Embryonic facial prominence (tissue), 1 donor: ENCODE results near the gene CLTB.

ENCODE experiments used
- DNase-seq: peaks from one replicate; pipeline ENCODE4 v3.0.0-alpha.2; 2016; ENCODE audit errors: extremely low spot score

CLTB gene

GRCh38 chr5:176405656-176406435 lies 10.5 kb downstream of the CLTB start:
- no peak for DNase-seq

- no peak for DNase-seq
Measured at GRCh38 chr5:176401281-176402205, 14.8 kb downstream of the CLTB start.

GRCh38 chr5:176400382-176401156 lies 15.8 kb downstream of the CLTB start:
- DNase-seq, result no peak

- DNase-seq, result no peak
Measured at GRCh38 chr5:176397736-176398420, 18.5 kb downstream of the CLTB start.

- DNase-seq, result no peak
Measured at GRCh38 chr5:176396330-176396729, 20.0 kb downstream of the CLTB start.

GRCh38 chr5:176394881-176395675 lies 21.3 kb downstream of the CLTB start:
- DNase-seq, result no peak

- no peak for DNase-seq
Measured at GRCh38 chr5:176394096-176394495, 22.2 kb downstream of the CLTB start.

- no peak for DNase-seq
Measured at GRCh38 chr5:176392526-176392925, 23.8 kb downstream of the CLTB start.

GRCh38 chr5:176391999-176392398 lies 24.3 kb downstream of the CLTB start:
- DNase-seq, result no peak

- no peak for DNase-seq
Measured at GRCh38 chr5:176391479-176391878, 24.9 kb downstream of the CLTB start.

GRCh38 chr5:176389135-176390123 lies 26.9 kb downstream of the CLTB start:
- no peak for DNase-seq

- DNase-seq, result peak; percentile 100
Measured at GRCh38 chr5:176388444-176389134, 27.8 kb downstream of the CLTB start, which contains the start of the genes HIGD2A and NOP16. Gene HIGD2A (plus strand): TSS chr5:176388751. CDS start chr5:176388820, 69 bp downstream. Gene NOP16 (minus strand): TSS chr5:176388598. CDS start chr5:176388539, 59 bp downstream.

- DNase-seq, result no peak
Measured at GRCh38 chr5:176388003-176388443, 28.3 kb downstream of the CLTB start.

- no peak for DNase-seq
Measured at GRCh38 chr5:176387384-176387925, 28.9 kb downstream of the CLTB start.

GRCh38 chr5:176386491-176386890 lies 29.8 kb downstream of the CLTB start:
- no peak for DNase-seq

GRCh38 chr5:176384991-176385390 lies 31.3 kb downstream of the CLTB start:
- DNase-seq, result no peak

- DNase-seq, result no peak
Measured at GRCh38 chr5:176384366-176384930, 31.9 kb downstream of the CLTB start.

GRCh38 chr5:176383961-176384360 lies 32.4 kb downstream of the CLTB start:
- no peak for DNase-seq
